Parathyroid adenoma (tissue), 2 donors: ENCODE measurements around the gene IRAK1.

Experiments
- H2AFZ ChIP-seq: fragments of 300-600 bp; sonication (generic); one replicate; pipeline ENCODE4 v1.7.0; 2017; ENCODE audit warnings: antibody characterized with exemption, mild to moderate bottlenecking
- H3K27ac ChIP-seq: fragments of 300-600 bp; sonication (generic); one replicate; pipeline ENCODE4 v1.7.0; 2017
- H3K27me3 ChIP-seq: fragments of 300-600 bp; sonication (generic); one replicate; pipeline ENCODE4 v1.7.0; 2017; ENCODE audit warnings: low read length; ENCODE audit not compliant: control insufficient read depth, insufficient read depth
- H3K36me3 ChIP-seq: fragments of 300-600 bp; sonication (generic); one replicate; pipeline ENCODE4 v1.7.0; 2017; ENCODE audit warnings: low read length; ENCODE audit not compliant: control insufficient read depth, insufficient read depth
- H3K4me1 ChIP-seq: fragments of 300-600 bp; sonication (generic); one replicate; pipeline ENCODE4 v1.7.0; 2017; ENCODE audit warnings: control low read depth
- H3K4me2 ChIP-seq: fragments of 300-600 bp; sonication (generic); one replicate; pipeline ENCODE4 v1.7.0; 2017; ENCODE audit warnings: low read length
- H3K4me3 ChIP-seq: fragments of 300-600 bp; sonication (generic); one replicate; pipeline ENCODE4 v1.7.0; 2017; ENCODE audit warnings: low read depth, low read length
- H3K79me2 ChIP-seq: fragments of 300-600 bp; sonication (generic); one replicate; pipeline ENCODE4 v1.7.0; 2017; ENCODE audit warnings: control low read depth
- H3K9ac ChIP-seq: fragments of 300-600 bp; sonication (generic); one replicate; pipeline ENCODE4 v1.7.0; 2017; ENCODE audit warnings: mild to moderate bottlenecking
- H3K9me3 ChIP-seq: fragments of 300-600 bp; sonication (generic); one replicate; pipeline ENCODE4 v1.7.0; 2017; ENCODE audit warnings: low read length; ENCODE audit not compliant: control insufficient read depth
- CTCF ChIP-seq: fragments of 300-600 bp; sonication (generic); IDR thresholded peaks from one replicate; pipeline ENCODE4 v1.7.0; 2017; ENCODE audit warnings: antibody characterized with exemption, mild to moderate bottlenecking
- donor health status: primary hyperparathyroidism.

IRAK1 gene

GRCh38 chrX:154043003-154043763 is 23.5 kb upstream of the IRAK1 start:
- H3K9ac ChIP-seq = no peak overlapping the region
- no peak overlapping the region for H3K27ac ChIP-seq

GRCh38 chrX:154040863-154041262 is 21.2 kb upstream of the IRAK1 start:
- Histone ChIP-seq H3K36me3 (no peaks in the 10 kb centered on the region), H3K4me3 (no peak overlapping the region), H3K79me2 (peaks cover 13% of the 10 kb centered on the region), H3K9me3 (no peaks in the 10 kb centered on the region), H2AFZ (no peak overlapping the region), H3K27ac (no peak overlapping the region), H3K9ac (no peak overlapping the region), H3K4me2 (no peak overlapping the region), H3K4me1 (peaks cover 4% of the 10 kb centered on the region), H3K27me3 (no peaks in the 10 kb centered on the region)
- TF ChIP-seq CTCF = no peak

More at GRCh38 chrX:154043003-154043763, 23.5 kb upstream of the IRAK1 start:
- peaks cover 17% of the 10 kb centered on the region for H3K4me1 ChIP-seq
- peaks cover 13% of the 10 kb centered on the region for H3K79me2 ChIP-seq
- H3K9me3 ChIP-seq = no peaks in the 10 kb centered on the region
- H3K36me3 ChIP-seq = no peaks in the 10 kb centered on the region
- H2AFZ ChIP-seq = no peak overlapping the region
- H3K4me3 ChIP-seq = no peak overlapping the region
- no peak for TF ChIP-seq CTCF
- H3K27me3 ChIP-seq = no peaks in the 10 kb centered on the region
- no peak overlapping the region for H3K4me2 ChIP-seq

GRCh38 chrX:154040307-154040756 is 20.6 kb upstream of the IRAK1 start:
- H3K9ac ChIP-seq = no peak overlapping the region
- no peaks in the 10 kb centered on the region for H3K27me3 ChIP-seq
- H2AFZ ChIP-seq = no peak overlapping the region
- H3K4me2 ChIP-seq = no peak overlapping the region
- H3K9me3 ChIP-seq = no peaks in the 10 kb centered on the region
- peaks cover 4% of the 10 kb centered on the region for H3K4me1 ChIP-seq
- TF ChIP-seq CTCF = no peak
- no peaks in the 10 kb centered on the region for H3K36me3 ChIP-seq
- H3K27ac ChIP-seq = no peak overlapping the region
- H3K4me3 ChIP-seq = no peak overlapping the region
- peaks cover 13% of the 10 kb centered on the region for H3K79me2 ChIP-seq

- peaks cover 4% of the 10 kb centered on the region for H3K4me1 ChIP-seq
- no peak for TF ChIP-seq CTCF
- H3K27me3 ChIP-seq = no peaks in the 10 kb centered on the region
- H2AFZ ChIP-seq = no peak overlapping the region
- no peak overlapping the region for H3K4me3 ChIP-seq
- H3K27ac ChIP-seq = no peak overlapping the region
- no peak overlapping the region for H3K9ac ChIP-seq
- no peak overlapping the region for H3K4me2 ChIP-seq
- H3K9me3 ChIP-seq = no peaks in the 10 kb centered on the region
- H3K79me2 ChIP-seq = peaks cover 13% of the 10 kb centered on the region
- no peaks in the 10 kb centered on the region for H3K36me3 ChIP-seq
Measured at GRCh38 chrX:154039577-154039976, 19.9 kb upstream of the IRAK1 start.

GRCh38 chrX:154038656-154039055 is 19.0 kb upstream of the IRAK1 start:
- H3K79me2 ChIP-seq = peaks cover 21% of the 10 kb centered on the region
- H3K9ac ChIP-seq = no peak overlapping the region
- no peaks in the 10 kb centered on the region for H3K36me3 ChIP-seq
- no peaks in the 10 kb centered on the region for H3K9me3 ChIP-seq
- H3K4me1 ChIP-seq = peaks cover 4% of the 10 kb centered on the region
- H3K4me2 ChIP-seq = no peak overlapping the region
- no peak overlapping the region for H3K4me3 ChIP-seq
- H3K27me3 ChIP-seq = no peaks in the 10 kb centered on the region
- no peak overlapping the region for H2AFZ ChIP-seq
- H3K27ac ChIP-seq = no peak overlapping the region
- no peak for TF ChIP-seq CTCF
